ENCODE data around the gene SIMC1. TPM values are rescaled to one million over a fixed set of nuclear protein-coding genes. Genes with fewer than 3 reads are reported as not detected.

The SIMC1 gene
- total RNA-seq, 1 donor from 2014 or later, result 43.4 TPM

- Mint-ChIP-seq H3K36me3 (peaks cover 22% of the 10 kb centered on the region), H3K9me3 (no peaks in the 10 kb centered on the region), H3K27me3 (ENCODE audit: low read depth) (peaks cover 17% of the 10 kb centered on the region), H3K4me1 (peaks cover 8% of the 10 kb centered on the region), H3K27ac (no peak overlapping the region), H3K4me3 (peak overlapping the region; percentile 69)
- no peak for DNase-seq (ENCODE audit: low spot score in 2 of 2, unreplicated experiment in 2 of 2)
- TF ChIP-seq, protein P1, sequence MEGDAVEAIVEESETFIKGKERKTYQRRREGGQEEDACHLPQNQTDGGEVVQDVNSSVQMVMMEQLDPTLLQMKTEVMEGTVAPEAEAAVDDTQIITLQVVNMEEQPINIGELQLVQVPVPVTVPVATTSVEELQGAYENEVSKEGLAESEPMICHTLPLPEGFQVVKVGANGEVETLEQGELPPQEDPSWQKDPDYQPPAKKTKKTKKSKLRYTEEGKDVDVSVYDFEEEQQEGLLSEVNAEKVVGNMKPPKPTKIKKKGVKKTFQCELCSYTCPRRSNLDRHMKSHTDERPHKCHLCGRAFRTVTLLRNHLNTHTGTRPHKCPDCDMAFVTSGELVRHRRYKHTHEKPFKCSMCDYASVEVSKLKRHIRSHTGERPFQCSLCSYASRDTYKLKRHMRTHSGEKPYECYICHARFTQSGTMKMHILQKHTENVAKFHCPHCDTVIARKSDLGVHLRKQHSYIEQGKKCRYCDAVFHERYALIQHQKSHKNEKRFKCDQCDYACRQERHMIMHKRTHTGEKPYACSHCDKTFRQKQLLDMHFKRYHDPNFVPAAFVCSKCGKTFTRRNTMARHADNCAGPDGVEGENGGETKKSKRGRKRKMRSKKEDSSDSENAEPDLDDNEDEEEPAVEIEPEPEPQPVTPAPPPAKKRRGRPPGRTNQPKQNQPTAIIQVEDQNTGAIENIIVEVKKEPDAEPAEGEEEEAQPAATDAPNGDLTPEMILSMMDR (IDR thresholded peaks at IDR 0.05; ENCODE audit: unreplicated experiment), result no peak
These were observed 128.1 kb downstream of the SIMC1 start for GRCh38 chr5:176366232-176366894.

- TF ChIP-seq, protein P1 (IDR thresholded peaks at IDR 0.05; ENCODE audit: unreplicated experiment), result no peak
- Mint-ChIP-seq H3K4me3 (no peak overlapping the region), H3K4me1 (peaks cover 13% of the 10 kb centered on the region), H3K27ac (no peak overlapping the region), H3K36me3 (peaks cover 24% of the 10 kb centered on the region), H3K9me3 (no peaks in the 10 kb centered on the region), H3K27me3 (ENCODE audit: low read depth) (peaks cover 2% of the 10 kb centered on the region)
- no peak for DNase-seq (ENCODE audit: low spot score in 2 of 2, unreplicated experiment in 2 of 2)
These were observed 130.5 kb downstream of the SIMC1 start for GRCh38 chr5:176368726-176369125.

DNA sequence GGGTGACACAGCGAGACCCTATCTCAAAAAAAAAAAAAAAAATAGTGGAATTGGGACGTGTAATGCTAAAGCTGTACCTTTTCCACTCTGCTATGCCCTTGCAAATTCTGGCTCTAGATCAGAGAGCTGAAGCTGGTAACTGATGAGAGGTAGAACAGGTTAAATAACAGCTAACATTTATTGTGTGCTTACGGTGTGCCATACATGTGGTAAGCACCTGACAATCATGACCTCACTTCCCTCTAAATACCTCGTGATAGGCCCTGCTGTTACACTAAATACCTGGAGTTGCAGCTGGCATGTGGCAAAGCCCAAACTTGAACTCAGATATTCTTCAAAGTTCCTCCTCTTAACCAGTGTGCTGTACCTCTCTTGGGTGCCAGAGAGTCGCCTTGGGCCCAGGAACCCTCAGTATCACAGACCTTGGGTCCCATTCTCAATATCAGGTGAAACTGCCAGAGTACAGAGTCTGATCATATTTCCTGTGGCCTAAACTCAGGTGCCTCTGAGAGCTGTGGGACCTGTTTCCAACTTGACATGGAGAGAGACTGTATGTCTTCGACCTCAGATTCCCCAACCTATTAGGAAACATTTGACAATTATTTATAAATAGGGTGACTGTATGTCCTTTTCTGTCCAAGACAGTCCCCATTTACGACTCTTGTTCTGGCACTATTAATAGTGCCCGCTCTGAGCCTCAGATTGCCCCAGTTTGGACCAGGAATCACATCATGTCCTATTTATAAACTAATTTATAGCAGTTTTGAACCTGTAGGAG lies 131.9 kb downstream of the SIMC1 start:
- Mint-ChIP-seq H3K4me1 (peaks cover 13% of the 10 kb centered on the region), H3K9me3 (no peaks in the 10 kb centered on the region), H3K27me3 (ENCODE audit: low read depth) (no peaks in the 10 kb centered on the region), H3K36me3 (peaks cover 26% of the 10 kb centered on the region), H3K27ac (no peak overlapping the region), H3K4me3 (no peak overlapping the region)
- TF ChIP-seq, protein P1 (IDR thresholded peaks at IDR 0.05; ENCODE audit: unreplicated experiment), result no peak
- no peak for DNase-seq (ENCODE audit: low spot score in 2 of 2, unreplicated experiment in 2 of 2)

DNA sequence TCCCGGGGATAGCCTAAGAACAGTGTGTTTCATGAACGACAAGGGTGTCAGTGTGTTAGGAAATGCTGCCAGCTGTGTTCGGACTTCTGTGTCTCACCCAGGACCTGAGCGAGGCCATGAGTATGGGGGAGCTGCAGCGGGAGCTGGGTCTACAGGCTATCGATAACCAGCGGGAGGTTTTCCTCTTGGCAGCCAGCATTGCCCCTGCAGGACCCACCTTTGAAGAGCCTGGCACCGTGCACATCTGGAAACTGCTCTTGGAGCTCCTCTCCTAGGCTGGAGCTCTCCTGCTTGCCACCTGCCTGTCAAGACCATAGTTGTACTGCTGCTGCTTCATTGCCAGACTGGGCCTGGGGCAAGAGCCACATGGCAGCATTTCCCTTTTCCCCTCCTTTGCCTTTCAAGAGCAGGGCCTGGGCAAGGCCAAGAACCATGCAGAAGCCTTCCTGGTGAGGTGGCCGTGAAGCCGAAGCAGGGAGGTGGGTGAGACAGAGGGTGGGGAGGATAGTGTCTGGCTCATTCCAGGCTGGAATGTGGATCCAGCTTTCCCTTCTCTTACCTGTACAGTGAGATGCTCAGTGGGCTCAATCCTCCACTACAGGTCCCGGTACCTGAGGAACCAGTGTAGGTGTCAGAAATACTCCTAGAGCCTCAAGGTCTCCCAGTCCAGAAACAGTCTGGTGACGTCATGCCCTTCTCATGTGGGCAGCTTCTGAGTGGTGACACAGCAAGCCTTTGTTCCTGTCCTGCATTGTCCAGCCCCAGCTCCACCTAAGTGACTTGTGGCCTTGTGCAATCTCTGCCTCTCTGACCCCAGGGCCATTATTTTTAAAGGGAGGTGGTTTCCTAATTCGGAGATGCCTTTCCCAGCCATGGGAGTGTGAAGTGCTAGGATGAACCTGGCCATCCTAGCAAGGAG lies 133.7 kb downstream of the SIMC1 start:
- Mint-ChIP-seq H3K36me3 (peaks cover 30% of the 10 kb centered on the region), H3K27ac (no peak overlapping the region), H3K27me3 (ENCODE audit: low read depth) (no peaks in the 10 kb centered on the region), H3K4me3 (no peak overlapping the region), H3K4me1 (peaks cover 10% of the 10 kb centered on the region), H3K9me3 (no peaks in the 10 kb centered on the region)
- TF ChIP-seq, protein P1 (IDR thresholded peaks at IDR 0.05; ENCODE audit: unreplicated experiment), result no peak
- DNase-seq (ENCODE audit: low spot score in 2 of 2, unreplicated experiment in 2 of 2), result no peak

DNA sequence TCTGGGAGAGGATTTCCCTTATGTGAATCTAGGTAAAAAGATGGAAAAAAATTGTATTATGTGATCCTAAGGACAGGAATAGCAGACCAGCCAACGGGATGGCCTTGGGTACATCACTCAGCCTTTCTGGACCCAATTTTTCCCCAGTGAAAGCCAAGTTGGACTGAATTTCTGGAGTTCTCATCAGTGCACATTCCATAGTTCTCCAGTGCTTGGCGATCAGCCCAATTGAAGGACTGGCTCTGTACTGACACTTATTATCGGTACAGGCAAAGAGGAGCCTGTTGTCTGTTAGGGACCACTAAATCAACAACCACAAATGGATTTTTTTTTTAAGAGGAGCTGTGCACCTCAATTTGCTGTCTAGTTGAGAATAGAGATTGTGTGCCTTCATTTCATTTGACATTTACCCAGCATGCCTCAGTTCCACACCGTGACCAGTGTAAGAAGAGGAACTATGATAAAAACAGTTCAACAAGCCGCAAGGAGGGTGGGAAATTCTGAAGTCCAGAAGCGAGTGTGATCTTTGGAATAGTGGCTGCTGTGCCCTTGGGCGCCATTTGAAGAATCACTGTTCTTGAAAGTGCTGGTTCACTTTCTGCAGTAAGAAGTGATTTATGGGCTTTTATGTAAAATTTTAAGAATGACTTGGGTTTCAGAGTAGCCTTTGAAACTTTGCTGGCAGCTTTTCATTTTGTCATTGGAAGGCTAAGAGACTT lies 135.0 kb downstream of the SIMC1 start:
- peaks cover 10% of the 10 kb centered on the region for H3K4me1 Mint-ChIP-seq
- H3K36me3 Mint-ChIP-seq, result peaks cover 22% of the 10 kb centered on the region
- H3K27me3 Mint-ChIP-seq (ENCODE audit: low read depth), result no peaks in the 10 kb centered on the region
- no peak overlapping the region for H3K4me3 Mint-ChIP-seq
- no peaks in the 10 kb centered on the region for H3K9me3 Mint-ChIP-seq
- no peak for DNase-seq (ENCODE audit: low spot score in 2 of 2, unreplicated experiment in 2 of 2)
- TF ChIP-seq, protein P1 (IDR thresholded peaks at IDR 0.05; ENCODE audit: unreplicated experiment), result no peak
- H3K27ac Mint-ChIP-seq, result peak overlapping the region; percentile 18
